K562 (cell line): ENCODE results near the gene AOC1. TPM values are rescaled to one million over a fixed set of nuclear protein-coding genes. Genes with fewer than 3 reads are reported as not detected.

ENCODE experiments used
- ATF1 ChIP-seq, 2 experiments: fragments of 450-650 bp in 1 of 2; IDR thresholded peaks; 2 replicates each; pipeline ENCODE4 v1.6.1; 2016; ENCODE audit warnings: missing compliant biosample characterization in 1 of 2, missing genetic modification characterization in 1 of 2
- BRF2 ChIP-seq: IDR thresholded peaks from 3 replicates; pipeline ENCODE4 v1.6.1; 2011; ENCODE audit warnings: borderline replicate concordance, mild to moderate bottlenecking; ENCODE audit not compliant: insufficient read length, insufficient read depth
- CHD1 ChIP-seq: fragments of 200-600 bp; sonication (generic); IDR thresholded peaks from one replicate; pipeline ENCODE4 v1.6.1; 2012; ENCODE audit warnings: mild to moderate bottlenecking, moderate library complexity, low read length, inconsistent platforms
- DLX4 ChIP-seq: fragments of 250-450 bp; sonication (Bioruptor Pico); IDR thresholded peaks from 2 replicates; pipeline ENCODE4 v1.6.1; 2021; ENCODE audit warnings: mild to moderate bottlenecking
- ETS2 ChIP-seq: IDR thresholded peaks from 2 replicates; pipeline ENCODE4 v1.6.1; 2016; ENCODE audit warnings: borderline replicate concordance, missing genetic modification characterization, mild to moderate bottlenecking, moderate library complexity, missing compliant biosample characterization; ENCODE audit not compliant: poor library complexity, severe bottlenecking
- PTRF ChIP-seq: fragments of 450-650 bp; IDR thresholded peaks from 2 replicates; pipeline ENCODE4 v1.6.1; 2016; ENCODE audit warnings: mild to moderate bottlenecking, missing genetic modification characterization, missing compliant biosample characterization
- SAP30 ChIP-seq: fragments of 200-600 bp; sonication (generic); IDR thresholded peaks from 2 replicates; pipeline ENCODE4 v1.6.1; 2012; ENCODE audit warnings: borderline replicate concordance, low read depth, mild to moderate bottlenecking, moderate library complexity, low read length, control low read depth, inconsistent platforms; ENCODE audit not compliant: insufficient read depth, poor library complexity, severe bottlenecking
- SETDB1 ChIP-seq: IDR thresholded peaks from one replicate; pipeline ENCODE4 v1.6.1; 2012; ENCODE audit warnings: low read length, control low read depth, inconsistent platforms
- SMARCC2 ChIP-seq: fragments of 450-650 bp; IDR thresholded peaks from 2 replicates; pipeline ENCODE4 v1.6.1; 2017; ENCODE audit warnings: antibody characterized with exemption, moderate library complexity, mild to moderate bottlenecking, low read depth
- ZHX1 ChIP-seq: fragments of 150-350 bp; conservative IDR thresholded peaks from 2 replicates; pipeline ENCODE4 v1.6.1; 2014; ENCODE audit warnings: low read length
- ZKSCAN1 ChIP-seq: fragments of 150-350 bp; IDR thresholded peaks from 2 replicates; pipeline ENCODE4 v1.6.1; 2016; ENCODE audit warnings: low read depth, low read length
- ZNF609 ChIP-seq: sonication (generic); formaldehyde crosslinking; IDR thresholded peaks from 2 replicates; pipeline ENCODE4 v1.8.1; 2023; ENCODE audit warnings: missing genetic modification reagents, mild to moderate bottlenecking, borderline replicate concordance
- ZNF766 ChIP-seq: fragments of 200-800 bp; sonication (Bioruptor generic); conservative IDR thresholded peaks from 2 replicates; pipeline ENCODE4 v1.6.1; 2016; ENCODE audit warnings: missing genetic modification characterization, missing compliant biosample characterization
- polyA plus RNA-seq, 8 experiments: library from polyadenylated mRNA; depleted of rRNA in 4 of 8; stranded (reverse) in 5 of 8; unstranded in 3 of 8; fragments of >200 nt; fragmentation: Nextera tagmentation in 2 of 8; fragmentation: Illumina TruSeq in 1 of 8; extraction: Ambion mirVana in 2 of 8; extraction: Trizol in 1 of 8; gene quantifications; 2 replicates each; pipeline versions ENCODE4 v1.2.1 to v1.2.3, GENCODE V29; 2011 to 2014; ENCODE audit warnings: inconsistent platforms in 1 of 8, missing spikeins in 1 of 8
- total RNA-seq, 7 experiments: library from RNA; depleted of rRNA in 6 of 7; stranded (reverse); fragments of >200 nt in 6 of 7; fragmentation: Illumina TruSeq in 2 of 7; extraction: Trizol in 2 of 7; gene quantifications; 2 replicates each; pipeline versions ENCODE4 v1.2.1 to v1.2.3, GENCODE V29; 2011 to 2021; ENCODE audit warnings: low replicate concordance in 1 of 7

AOC1 gene
- total and polyA plus RNA-seq, 9 of the 15 experiments (the other 6 are each of a cell fraction or from before 2014, with no cell fraction given), result not detected

- TF ChIP-seq BRF2 (no peak), SETDB1 (no peak), CHD1 (no peak), ZNF609 (CRISPR knock-in tag) (no peak), SMARCC2 (no peak), PTRF (tag) (no peak), DLX4 (no peak), ZHX1 (no peak), ATF1 (CRISPR knock-in tag; IDR thresholded peaks at IDR 0.05) (no peak), ATF1 (tag; IDR thresholded peaks at IDR 0.05) (no peak), ZKSCAN1 (no peak), SAP30 (no peak), ZNF766 (peak; percentile 55; the same call in 1 of the 2 replicates), ETS2 (tag) (no peak)
Observed at GRCh38 chr7:150824379-150825177, 27.7 kb upstream of the AOC1 start (continued).
